Vagina (tissue), 2 donors: ENCODE results near the gene GPR149. TPM values are rescaled to one million over a fixed set of nuclear protein-coding genes. Genes with fewer than 3 reads are reported as not detected.
A peak's percentile ranks its signal among the peaks of the same experiment; 100 is the strongest.

Experiments used
- DNase-seq, 2 donors: peaks; one replicate each; pipeline ENCODE4 v3.0.0-alpha.2; 2017; ENCODE audit errors: extremely low spot score in 2 of 2
- H3K27ac ChIP-seq: fragments of 200-600 bp; sonication (generic); one replicate; pipeline ENCODE4 v1.5.1; 2019
- H3K27me3 ChIP-seq: fragments of 200-600 bp; sonication (generic); one replicate; pipeline ENCODE4 v1.5.1; 2019
- H3K36me3 ChIP-seq, 2 donors: fragments of 200-600 bp; sonication (generic); one replicate each; pipeline ENCODE4 v1.5.1; 2017 to 2019
- H3K4me1 ChIP-seq: fragments of 200-600 bp; sonication (generic); one replicate; pipeline ENCODE4 v1.5.1; 2019
- H3K4me3 ChIP-seq, 2 donors: fragments of 200-600 bp; sonication (generic); 1 replicate in 1 of 2; 2 replicates in 1 of 2; pipeline ENCODE4 v1.5.1; 2016 to 2019
- H3K9me3 ChIP-seq: fragments of 200-600 bp; sonication (generic); one replicate; pipeline ENCODE4 v1.5.1; 2019
- POLR2A ChIP-seq, 2 donors: fragments of 450-650 bp; IDR thresholded peaks; one replicate each; pipeline ENCODE4 v1.6.1; 2017; ENCODE audit warnings: antibody characterized with exemption in 2 of 2, mild to moderate bottlenecking in 2 of 2, moderate library complexity in 2 of 2
- POLR2AphosphoS5 ChIP-seq, 2 donors: sonication (generic); formaldehyde crosslinking; IDR thresholded peaks; one replicate each; pipeline ENCODE4 v1.9.0; 2017; ENCODE audit warnings: antibody characterized with exemption in 2 of 2, mild to moderate bottlenecking in 2 of 2, low read depth in 1 of 2; ENCODE audit not compliant: insufficient read depth in 1 of 2
- intact Hi-C: fragments of 100-400 bp; cut with DNase I; formaldehyde crosslinking; loops from one replicate; pipeline ENCODE4 v1.15.1; 2023
- total RNA-seq: library from RNA; depleted of rRNA; stranded (reverse); fragments of >200 nt; gene quantifications from one replicate; pipeline ENCODE4 v1.2.3, GENCODE V29; 2016
- TF ChIP-seq, protein P1 (sequence below), 3 experiments: fragments of 450-650 bp in 2 of 3; fragments of 200-600 bp in 1 of 3; sonication (generic) in 1 of 3; IDR thresholded peaks; one replicate each; pipeline ENCODE4 v1.5.1; 2017 to 2019; ENCODE audit warnings: antibody characterized with exemption in 3 of 3, mild to moderate bottlenecking in 2 of 3, moderate library complexity in 2 of 3

The GPR149 gene
- total RNA-seq, 1 donor from 2014 or later: not detected

DNA sequence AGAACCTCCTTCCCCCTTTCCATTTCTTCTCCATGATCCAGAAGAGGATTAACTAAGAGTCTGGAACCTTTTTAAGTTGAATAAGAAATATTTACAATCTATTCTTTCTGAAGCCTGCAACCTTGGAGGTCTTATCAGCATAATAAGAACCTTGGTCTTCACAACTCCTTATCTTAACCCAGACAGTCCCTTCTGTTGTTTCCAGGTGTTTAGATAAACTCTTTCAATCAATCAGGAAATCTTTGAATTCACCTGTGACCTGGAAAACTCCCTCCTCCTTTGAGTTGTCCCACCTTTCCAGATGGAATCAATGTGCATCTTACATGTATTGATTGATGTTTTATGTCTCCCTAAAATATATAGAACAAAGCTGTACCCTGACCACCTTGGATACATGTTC, 102.1 kb downstream of the GPR149 start:
- Histone ChIP-seq H3K27ac (no peak overlapping the region), H3K4me3 (no peak overlapping the region), H3K4me1 (peaks cover 12% of the 10 kb centered on the region), H3K36me3 (no peaks in the 10 kb centered on the region), H3K27me3 (no peaks in the 10 kb centered on the region), H3K9me3 (no peaks in the 10 kb centered on the region)
- no peak for DNase-seq
- intact Hi-C loops: no loop called here
- TF ChIP-seq, protein P1, sequence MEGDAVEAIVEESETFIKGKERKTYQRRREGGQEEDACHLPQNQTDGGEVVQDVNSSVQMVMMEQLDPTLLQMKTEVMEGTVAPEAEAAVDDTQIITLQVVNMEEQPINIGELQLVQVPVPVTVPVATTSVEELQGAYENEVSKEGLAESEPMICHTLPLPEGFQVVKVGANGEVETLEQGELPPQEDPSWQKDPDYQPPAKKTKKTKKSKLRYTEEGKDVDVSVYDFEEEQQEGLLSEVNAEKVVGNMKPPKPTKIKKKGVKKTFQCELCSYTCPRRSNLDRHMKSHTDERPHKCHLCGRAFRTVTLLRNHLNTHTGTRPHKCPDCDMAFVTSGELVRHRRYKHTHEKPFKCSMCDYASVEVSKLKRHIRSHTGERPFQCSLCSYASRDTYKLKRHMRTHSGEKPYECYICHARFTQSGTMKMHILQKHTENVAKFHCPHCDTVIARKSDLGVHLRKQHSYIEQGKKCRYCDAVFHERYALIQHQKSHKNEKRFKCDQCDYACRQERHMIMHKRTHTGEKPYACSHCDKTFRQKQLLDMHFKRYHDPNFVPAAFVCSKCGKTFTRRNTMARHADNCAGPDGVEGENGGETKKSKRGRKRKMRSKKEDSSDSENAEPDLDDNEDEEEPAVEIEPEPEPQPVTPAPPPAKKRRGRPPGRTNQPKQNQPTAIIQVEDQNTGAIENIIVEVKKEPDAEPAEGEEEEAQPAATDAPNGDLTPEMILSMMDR (IDR thresholded peaks at IDR 0.05): no peak
- TF ChIP-seq POLR2A (IDR thresholded peaks at IDR 0.05) (no peak), POLR2AphosphoS5 (IDR thresholded peaks at IDR 0.05; ENCODE audit: insufficient read depth in 1 of 2, low read depth in 1 of 2) (no peak)

GRCh38 chr3:154324919-154325318, 105.1 kb downstream of the GPR149 start:
- H3K4me1 ChIP-seq: peaks cover 42% of the 10 kb centered on the region
- H3K9me3 ChIP-seq: no peaks in the 10 kb centered on the region
- peak overlapping the region; percentile 73 to 80 for H3K4me3 ChIP-seq
- peak overlapping the region; percentile 87 for H3K27ac ChIP-seq
- TF ChIP-seq POLR2AphosphoS5 (IDR thresholded peaks at IDR 0.05; ENCODE audit: insufficient read depth in 1 of 2, low read depth in 1 of 2) (no peak), POLR2A (IDR thresholded peaks at IDR 0.05) (no peak)
- TF ChIP-seq, protein P1 (IDR thresholded peaks at IDR 0.05): no peak
- DNase-seq: no peak
- no peaks in the 10 kb centered on the region for H3K36me3 ChIP-seq
- intact Hi-C loops: no loop called here
- H3K27me3 ChIP-seq: no peaks in the 10 kb centered on the region

GRCh38 chr3:154323891-154324738, 105.9 kb downstream of the GPR149 start, which contains the start of gene DHX36:
DHX36 (minus strand) TSS chr3:154324487; CDS start chr3:154324416, 71 bp downstream.
- H3K36me3 ChIP-seq: no peaks in the 10 kb centered on the region
- no peaks in the 10 kb centered on the region for H3K27me3 ChIP-seq
- H3K4me1 ChIP-seq: peaks cover 50% of the 10 kb centered on the region
- peak within 1 kb of the TSS; percentile 73 to 80 for H3K4me3 ChIP-seq
- TF ChIP-seq, protein P1 (IDR thresholded peaks at IDR 0.05): no peak
- peak in 1 of 2 donors; percentile 81 for TF ChIP-seq POLR2AphosphoS5 (IDR thresholded peaks at IDR 0.05; ENCODE audit: insufficient read depth in 1 of 2, low read depth in 1 of 2)
- TF ChIP-seq POLR2A (IDR thresholded peaks at IDR 0.05): peak in 1 of 2 donors; percentile 38
- H3K27ac ChIP-seq: peak within 1 kb of the TSS; percentile 87
- DNase-seq: peak in 1 of 2 donors; percentile 92
- H3K9me3 ChIP-seq: no peaks in the 10 kb centered on the region
- intact Hi-C loops: no loop called here

- Histone ChIP-seq H3K4me1 (peaks cover 57% of the 10 kb centered on the region), H3K4me3 (no peak overlapping the region), H3K27ac (no peak overlapping the region), H3K36me3 (peaks cover 0 to 19% of the 10 kb centered on the region in 2 donors), H3K9me3 (no peaks in the 10 kb centered on the region), H3K27me3 (no peaks in the 10 kb centered on the region)
- intact Hi-C loops: no loop called here
- no peak for TF ChIP-seq POLR2AphosphoS5 (IDR thresholded peaks at IDR 0.05; ENCODE audit: insufficient read depth in 1 of 2, low read depth in 1 of 2)
- TF ChIP-seq, protein P1 (IDR thresholded peaks at IDR 0.05): no peak
- no peak for TF ChIP-seq POLR2A (IDR thresholded peaks at IDR 0.05)
- DNase-seq: no peak
These were observed 112.8 kb downstream of the GPR149 start for GRCh38 chr3:154316974-154317767.
